ENCODE data around the gene EYS.

The EYS gene

GRCh38 chr6:64723327-64724058 is 983.5 kb downstream of the EYS start:
- DNase-seq (ENCODE audit: low spot score): no peak

- no peak for DNase-seq (ENCODE audit: low spot score)
Observed at GRCh38 chr6:64721865-64722264, 985.2 kb downstream of the EYS start.

- DNase-seq (ENCODE audit: low spot score): no peak
Observed at GRCh38 chr6:64717281-64717680, 989.7 kb downstream of the EYS start.

- DNase-seq (ENCODE audit: low spot score): no peak
Observed at GRCh38 chr6:64715624-64716023, 991.4 kb downstream of the EYS start.

GRCh38 chr6:64714073-64714472 is 993.0 kb downstream of the EYS start:
- no peak for DNase-seq (ENCODE audit: low spot score)

GRCh38 chr6:64713175-64713574 is 993.9 kb downstream of the EYS start:
- no peak for DNase-seq (ENCODE audit: low spot score)

- no peak for DNase-seq (ENCODE audit: low spot score)
Observed at GRCh38 chr6:64712606-64713005, 994.4 kb downstream of the EYS start.

- DNase-seq (ENCODE audit: low spot score): no peak
Observed at GRCh38 chr6:64703922-64704321, 1003.1 kb downstream of the EYS start.

GRCh38 chr6:64696053-64696452 is 1011.0 kb downstream of the EYS start:
- no peak for DNase-seq (ENCODE audit: low spot score)

- DNase-seq (ENCODE audit: low spot score): no peak
Observed at GRCh38 chr6:64694356-64694755, 1012.7 kb downstream of the EYS start.

GRCh38 chr6:64691064-64691463 is 1016.0 kb downstream of the EYS start:
- DNase-seq (ENCODE audit: low spot score): no peak

GRCh38 chr6:64685401-64685800 is 1021.6 kb downstream of the EYS start:
- DNase-seq (ENCODE audit: low spot score): no peak

- DNase-seq (ENCODE audit: low spot score): no peak
Observed at GRCh38 chr6:64683682-64684081, 1023.3 kb downstream of the EYS start.

GRCh38 chr6:64681416-64682160 is 1025.4 kb downstream of the EYS start:
- no peak for DNase-seq (ENCODE audit: low spot score)

GRCh38 chr6:64680446-64680845 is 1026.6 kb downstream of the EYS start:
- DNase-seq (ENCODE audit: low spot score): no peak

GRCh38 chr6:64679416-64679815 is 1027.6 kb downstream of the EYS start:
- no peak for DNase-seq (ENCODE audit: low spot score)

GRCh38 chr6:64672651-64673050 is 1034.4 kb downstream of the EYS start:
- no peak for DNase-seq (ENCODE audit: low spot score)

- DNase-seq (ENCODE audit: low spot score): no peak
Observed at GRCh38 chr6:64672131-64672530, 1034.9 kb downstream of the EYS start.

- DNase-seq (ENCODE audit: low spot score): no peak
Observed at GRCh38 chr6:64665137-64665536, 1041.9 kb downstream of the EYS start.

- DNase-seq (ENCODE audit: low spot score): no peak
Observed at GRCh38 chr6:64664480-64664879, 1042.5 kb downstream of the EYS start.

GRCh38 chr6:64644024-64644423 is 1063.0 kb downstream of the EYS start:
- DNase-seq (ENCODE audit: low spot score): no peak

- no peak for DNase-seq (ENCODE audit: low spot score)
Observed at GRCh38 chr6:64630901-64631300, 1076.1 kb downstream of the EYS start.

GRCh38 chr6:64622944-64623343 is 1084.1 kb downstream of the EYS start:
- DNase-seq (ENCODE audit: low spot score): no peak

GRCh38 chr6:64602993-64603392 is 1104.0 kb downstream of the EYS start:
- no peak for DNase-seq (ENCODE audit: low spot score)
